Activated T-cell treated with anti-CD3 and anti-CD28 coated beads, Interleukin-2, amount 50 U/mL, for 72 hours (primary cell): ENCODE data around the gene LHFPL4. TPM values are rescaled to one million over a fixed set of nuclear protein-coding genes. Genes with fewer than 3 reads are reported as not detected.

ENCODE experiments used
- ATAC-seq, 2 donors: fragments of 150-1000 bp; cut with Tn5 transposase; replicated peaks in 1 of 2; 2 replicates each; pipeline ENCODE4 v1.10.0; 2021; ENCODE audit warnings: moderate library complexity in 2 of 2, mild to moderate bottlenecking in 1 of 2
- DNase-seq, 2 donors: peaks; one replicate each; pipeline ENCODE4 v3.0.0; 2021 to 2022; ENCODE audit warnings: mixed read lengths in 1 of 2
- H3K27ac Mint-ChIP-seq: one replicate; pipeline ENCODE4 v1.8.0; 2022; ENCODE audit warnings: mild to moderate bottlenecking, moderate library complexity, mixed read lengths
- H3K27me3 Mint-ChIP-seq: one replicate; pipeline ENCODE4 v1.8.0; 2022; ENCODE audit warnings: low read depth, mixed read lengths
- H3K36me3 Mint-ChIP-seq, 2 donors: one replicate each; pipeline ENCODE4 v1.8.0; 2022; ENCODE audit warnings: mixed read lengths in 2 of 2, mild to moderate bottlenecking in 1 of 2; ENCODE audit not compliant: insufficient read depth in 2 of 2
- H3K4me1 Mint-ChIP-seq: one replicate; pipeline ENCODE4 v1.8.0; 2022; ENCODE audit warnings: low read depth, mixed read lengths
- H3K4me3 Mint-ChIP-seq, 2 donors: one replicate each; pipeline ENCODE4 v1.8.0; 2022; ENCODE audit warnings: mild to moderate bottlenecking in 2 of 2, mixed read lengths in 2 of 2, moderate library complexity in 2 of 2
- H3K9me3 Mint-ChIP-seq, 2 donors: one replicate each; pipeline ENCODE4 v1.8.0; 2022; ENCODE audit warnings: mixed read lengths in 2 of 2
- total RNA-seq, 2 donors: library from RNA; stranded (reverse); gene quantifications; one replicate each; pipeline ENCODE4 v1.2.3, GENCODE V29; 2022

The LHFPL4 gene
- total RNA-seq, 2 donors from 2014 or later: not detected

DNA sequence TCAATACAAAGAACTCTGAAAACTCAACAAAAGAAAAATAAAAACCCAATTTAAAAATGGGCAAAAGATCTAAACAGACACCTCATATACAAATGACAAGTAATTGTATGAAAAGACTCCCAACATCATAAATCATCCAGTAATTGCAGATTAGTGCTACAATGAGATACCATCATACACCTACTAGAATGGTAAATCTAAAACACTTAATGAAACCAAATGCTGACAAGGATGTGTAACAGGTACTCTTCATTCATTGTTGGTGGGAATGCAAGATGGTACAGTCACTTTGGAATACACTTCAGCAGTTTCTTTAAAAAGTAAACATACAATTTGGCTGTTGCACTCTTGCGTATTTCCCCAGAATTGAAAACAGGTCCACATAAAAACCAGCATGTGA is 68.4 kb downstream of the LHFPL4 start:
- Mint-ChIP-seq H3K4me1 (no peaks in the 10 kb centered on the region), H3K27ac (no peak overlapping the region), H3K4me3 (no peak overlapping the region), H3K36me3 (peaks cover 10 to 26% of the 10 kb centered on the region in 2 donors), H3K27me3 (no peaks in the 10 kb centered on the region), H3K9me3 (peaks cover 0 to 3% of the 10 kb centered on the region in 2 donors)
- DNase-seq (no peak), ATAC-seq (no peak)

GRCh38 chr3:9480265-9480664 is 73.4 kb downstream of the LHFPL4 start:
- Mint-ChIP-seq H3K27me3 (no peaks in the 10 kb centered on the region), H3K4me1 (no peaks in the 10 kb centered on the region), H3K27ac (peak overlapping the region; percentile 3), H3K36me3 (peaks cover 13 to 50% of the 10 kb centered on the region in 2 donors), H3K9me3 (no peaks in the 10 kb centered on the region), H3K4me3 (no peak overlapping the region)
- no peak for ATAC-seq
- DNase-seq: no peak

DNA sequence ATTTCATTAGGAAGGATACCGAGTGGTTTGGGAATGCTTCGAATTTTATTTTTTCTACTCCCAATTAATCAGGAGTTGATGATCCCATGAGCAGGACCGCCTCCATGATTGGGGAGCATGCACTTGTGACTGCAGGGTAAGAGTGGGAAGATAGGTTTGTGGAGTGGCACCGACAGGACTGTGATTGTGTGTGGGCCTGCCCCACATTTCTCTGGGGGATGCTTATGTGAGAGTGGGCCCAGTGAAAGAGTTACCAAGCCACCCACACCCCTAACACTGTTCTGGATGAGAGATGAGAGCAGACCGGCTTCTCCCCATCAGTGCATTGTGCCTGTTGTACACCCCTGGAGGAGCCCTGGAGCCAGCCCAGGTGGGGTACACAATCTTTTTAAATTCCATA is 76.7 kb downstream of the LHFPL4 start:
- no peak overlapping the region for H3K27ac Mint-ChIP-seq
- no peaks in the 10 kb centered on the region for H3K27me3 Mint-ChIP-seq

DNA sequence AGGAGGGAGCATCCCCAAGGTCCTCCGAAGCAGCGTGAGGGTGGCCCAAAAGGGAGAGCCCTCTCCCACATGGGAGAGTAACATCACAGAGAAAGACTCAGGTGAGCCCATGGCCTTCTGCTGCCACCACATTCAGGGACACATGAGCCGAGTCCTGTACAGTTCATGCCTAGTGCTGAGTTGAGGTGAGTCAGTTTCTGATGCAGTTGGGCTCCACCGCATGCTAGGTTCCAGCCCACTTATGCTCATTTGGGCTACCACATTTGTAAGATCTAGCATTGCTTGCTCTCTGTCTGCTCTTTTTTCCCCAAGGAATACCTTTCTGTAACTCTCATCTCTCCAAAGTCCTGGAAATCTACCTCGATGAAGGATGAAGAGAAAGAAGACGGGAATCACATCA is 79.1 kb downstream of the LHFPL4 start:
- H3K27ac Mint-ChIP-seq: no peak overlapping the region
- no peaks in the 10 kb centered on the region for H3K27me3 Mint-ChIP-seq
- ATAC-seq (no peak), DNase-seq (no peak)
- H3K4me3 Mint-ChIP-seq: no peak overlapping the region
- H3K9me3 Mint-ChIP-seq: no peaks in the 10 kb centered on the region
- peaks cover 24 to 68% of the 10 kb centered on the region in 2 donors for H3K36me3 Mint-ChIP-seq
- no peaks in the 10 kb centered on the region for H3K4me1 Mint-ChIP-seq

More for the DNA sequence above, 76.7 kb downstream of the LHFPL4 start:
- H3K9me3 Mint-ChIP-seq: no peaks in the 10 kb centered on the region
- no peaks in the 10 kb centered on the region for H3K4me1 Mint-ChIP-seq
- no peak overlapping the region for H3K4me3 Mint-ChIP-seq
- DNase-seq (no peak), ATAC-seq (no peak)
- H3K36me3 Mint-ChIP-seq: peaks cover 21 to 65% of the 10 kb centered on the region in 2 donors

DNA sequence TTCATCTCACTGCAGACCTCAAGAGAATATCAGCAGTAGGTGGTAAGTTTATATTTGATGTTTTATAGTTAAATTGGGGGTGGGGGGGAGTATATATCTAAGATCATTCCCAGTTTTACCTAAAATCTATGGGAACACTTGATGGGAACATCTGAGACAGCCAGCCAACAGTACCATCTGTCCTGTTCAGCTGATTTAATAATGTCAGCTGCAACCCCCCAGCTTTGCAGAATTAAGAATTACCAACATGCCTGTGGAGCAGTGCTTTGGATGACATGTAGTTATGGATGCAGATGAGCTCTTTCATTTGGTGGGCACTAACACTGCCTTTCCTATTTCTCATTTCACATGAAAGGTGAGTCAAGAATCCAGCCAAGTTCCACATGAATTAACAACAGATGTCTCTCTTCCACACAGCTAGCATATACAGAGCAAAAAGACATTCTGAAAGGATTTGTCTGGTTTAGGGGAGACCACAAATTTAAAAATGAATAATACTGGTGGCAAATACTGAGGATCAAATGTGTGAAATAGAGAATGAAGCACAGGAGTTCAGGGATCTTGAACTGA is 80.0 kb downstream of the LHFPL4 start:
- no peaks in the 10 kb centered on the region for H3K27me3 Mint-ChIP-seq

GRCh38 chr3:9469986-9470385 is 83.6 kb downstream of the LHFPL4 start:
- H3K4me1 Mint-ChIP-seq: peaks cover 20% of the 10 kb centered on the region
- no peak for DNase-seq
- no peak overlapping the region for H3K4me3 Mint-ChIP-seq
- H3K27ac Mint-ChIP-seq: no peak overlapping the region
- no peaks in the 10 kb centered on the region for H3K27me3 Mint-ChIP-seq
- H3K36me3 Mint-ChIP-seq: peaks cover 25 to 67% of the 10 kb centered on the region in 2 donors
- no peak for ATAC-seq
- no peaks in the 10 kb centered on the region for H3K9me3 Mint-ChIP-seq

More for the DNA sequence above, 80.0 kb downstream of the LHFPL4 start:
- Mint-ChIP-seq H3K4me3 (no peak overlapping the region), H3K36me3 (peaks cover 22 to 68% of the 10 kb centered on the region in 2 donors), H3K4me1 (peaks cover 3% of the 10 kb centered on the region), H3K27ac (no peak overlapping the region), H3K9me3 (no peaks in the 10 kb centered on the region)
- ATAC-seq: no peak
- DNase-seq: no peak

GRCh38 chr3:9468460-9468859 is 85.2 kb downstream of the LHFPL4 start:
- peak; percentile 76 to 87 for ATAC-seq
- Mint-ChIP-seq H3K9me3 (no peaks in the 10 kb centered on the region), H3K4me1 (peaks cover 20% of the 10 kb centered on the region), H3K27ac (peak overlapping the region; percentile 64), H3K4me3 (no peak overlapping the region), H3K27me3 (no peaks in the 10 kb centered on the region), H3K36me3 (peaks cover 21 to 56% of the 10 kb centered on the region in 2 donors)
- DNase-seq: peak; percentile 16 to 39

- Mint-ChIP-seq H3K27ac (peak overlapping the region; percentile 1), H3K36me3 (peaks cover 19 to 47% of the 10 kb centered on the region in 2 donors)
Measured at GRCh38 chr3:9467451-9467850, 86.2 kb downstream of the LHFPL4 start.

DNA sequence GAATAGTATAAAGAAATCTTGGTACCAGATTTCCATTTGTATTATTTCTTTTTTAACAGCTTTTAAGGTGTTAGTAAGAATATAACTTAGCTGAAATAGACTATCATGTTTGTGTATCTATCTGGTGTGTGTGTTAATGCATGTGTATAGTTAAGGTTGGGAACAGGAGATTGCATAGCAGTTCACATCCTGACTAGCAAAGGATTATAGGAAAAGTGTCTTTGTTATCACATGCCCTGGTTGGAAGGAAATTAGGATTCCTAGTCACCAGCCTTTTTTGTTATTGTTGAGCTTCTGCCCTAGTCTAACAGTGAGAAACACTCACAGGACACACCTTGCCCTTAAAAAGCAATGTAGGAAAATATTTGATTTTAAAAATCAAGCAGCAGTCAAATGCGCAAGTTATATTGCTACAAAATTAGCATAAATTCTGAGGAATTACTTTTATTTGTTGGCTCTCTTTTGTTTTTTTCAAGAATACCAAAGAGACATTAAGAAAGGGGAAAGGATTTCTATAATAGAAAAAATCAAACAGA is 98.0 kb downstream of the LHFPL4 start:
- ATAC-seq (no peak), DNase-seq (no peak)
- no peaks in the 10 kb centered on the region for H3K9me3 Mint-ChIP-seq
- H3K4me3 Mint-ChIP-seq: no peak overlapping the region
- peaks cover 26% of the 10 kb centered on the region for H3K4me1 Mint-ChIP-seq
- H3K36me3 Mint-ChIP-seq: peaks cover 10 to 26% of the 10 kb centered on the region in 2 donors
- no peaks in the 10 kb centered on the region for H3K27me3 Mint-ChIP-seq
- H3K27ac Mint-ChIP-seq: no peak overlapping the region

More at GRCh38 chr3:9467451-9467850, 86.2 kb downstream of the LHFPL4 start:
- Mint-ChIP-seq H3K27me3 (no peaks in the 10 kb centered on the region), H3K4me3 (no peak overlapping the region), H3K4me1 (peaks cover 20% of the 10 kb centered on the region), H3K9me3 (no peaks in the 10 kb centered on the region)
- ATAC-seq: peak; percentile 50 to 57
- no peak for DNase-seq

- H3K4me3 Mint-ChIP-seq: peak overlapping the region; percentile 61 to 88
- H3K36me3 Mint-ChIP-seq: peaks cover 18 to 35% of the 10 kb centered on the region in 2 donors
- H3K4me1 Mint-ChIP-seq: peaks cover 32% of the 10 kb centered on the region
- peak in 1 of 2 donors; percentile 48 for ATAC-seq
- H3K9me3 Mint-ChIP-seq: no peaks in the 10 kb centered on the region
- DNase-seq: no peak
- peak overlapping the region; percentile 98 for H3K27ac Mint-ChIP-seq
- H3K27me3 Mint-ChIP-seq: no peaks in the 10 kb centered on the region
Measured at GRCh38 chr3:9452417-9452816, 101.2 kb downstream of the LHFPL4 start.

DNA sequence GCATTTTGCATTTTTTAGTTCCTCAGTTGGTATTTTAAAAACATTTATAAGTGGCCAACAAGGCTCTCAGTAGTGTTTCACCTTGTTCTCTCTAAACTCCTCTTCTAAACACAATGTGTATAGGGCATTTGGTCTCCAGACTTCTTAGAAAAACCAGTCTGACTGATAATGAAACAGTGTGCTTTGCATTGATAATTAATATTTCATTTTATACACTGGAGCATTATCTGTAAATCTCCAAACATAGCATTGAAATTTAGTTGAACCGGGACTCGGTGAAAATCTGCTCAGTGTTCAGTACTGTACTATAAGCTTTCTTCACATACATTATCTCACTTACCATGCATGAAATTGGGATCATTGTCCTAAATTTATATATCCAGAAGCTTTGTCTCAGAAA is 102.6 kb downstream of the LHFPL4 start:
- Mint-ChIP-seq H3K4me1 (peaks cover 32% of the 10 kb centered on the region), H3K27me3 (no peaks in the 10 kb centered on the region), H3K4me3 (no peak overlapping the region), H3K9me3 (no peaks in the 10 kb centered on the region), H3K36me3 (peaks cover 16 to 35% of the 10 kb centered on the region in 2 donors), H3K27ac (peak overlapping the region; percentile 33)
- ATAC-seq (peak in 1 of 2 donors; percentile 7), DNase-seq (no peak)

DNA sequence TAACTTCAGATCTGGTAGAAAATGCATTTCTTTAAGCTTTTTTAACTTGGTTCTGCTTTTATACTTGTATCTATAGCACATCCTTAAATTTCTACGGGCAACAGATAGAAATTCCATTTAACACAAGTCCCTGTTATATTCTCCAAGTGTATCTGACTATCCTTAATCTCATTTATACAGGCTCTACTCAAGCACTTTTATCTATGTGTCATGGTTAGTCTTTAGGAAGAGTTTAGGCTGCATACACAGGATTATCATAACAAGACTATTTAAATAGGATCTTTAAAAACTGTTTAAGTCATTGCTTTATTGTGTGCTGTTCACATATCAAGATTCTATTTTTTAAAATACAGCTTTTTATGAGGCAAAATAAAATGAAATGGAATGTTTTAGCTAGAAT is 103.5 kb downstream of the LHFPL4 start:
- Mint-ChIP-seq H3K36me3 (peaks cover 16 to 39% of the 10 kb centered on the region in 2 donors), H3K4me1 (peaks cover 32% of the 10 kb centered on the region), H3K27ac (no peak overlapping the region), H3K27me3 (no peaks in the 10 kb centered on the region), H3K4me3 (no peak overlapping the region), H3K9me3 (no peaks in the 10 kb centered on the region)
- DNase-seq (no peak), ATAC-seq (no peak)

- Mint-ChIP-seq H3K36me3 (peaks cover 17 to 42% of the 10 kb centered on the region in 2 donors), H3K4me3 (no peak overlapping the region), H3K4me1 (peaks cover 32% of the 10 kb centered on the region), H3K27ac (peak overlapping the region; percentile 6), H3K9me3 (no peaks in the 10 kb centered on the region), H3K27me3 (no peaks in the 10 kb centered on the region)
- DNase-seq: no peak
- ATAC-seq: peak; percentile 31 to 73
Measured at GRCh38 chr3:9448643-9449042, 105.0 kb downstream of the LHFPL4 start.
